Smooth muscle cell of the brain vasculature (primary cell): ENCODE results near the gene ETV4.
"Not testable (repeated sequence)": the region's sequence is repeated elsewhere in the genome, so short reads cannot be mapped to it uniquely, and the experiment has no call there.

ENCODE experiments used
- DNase-seq: peaks from one replicate; pipeline ENCODE4 v3.0.0-alpha.2; 2012; ENCODE audit warnings: low read depth, low spot score

ETV4 gene

DNA sequence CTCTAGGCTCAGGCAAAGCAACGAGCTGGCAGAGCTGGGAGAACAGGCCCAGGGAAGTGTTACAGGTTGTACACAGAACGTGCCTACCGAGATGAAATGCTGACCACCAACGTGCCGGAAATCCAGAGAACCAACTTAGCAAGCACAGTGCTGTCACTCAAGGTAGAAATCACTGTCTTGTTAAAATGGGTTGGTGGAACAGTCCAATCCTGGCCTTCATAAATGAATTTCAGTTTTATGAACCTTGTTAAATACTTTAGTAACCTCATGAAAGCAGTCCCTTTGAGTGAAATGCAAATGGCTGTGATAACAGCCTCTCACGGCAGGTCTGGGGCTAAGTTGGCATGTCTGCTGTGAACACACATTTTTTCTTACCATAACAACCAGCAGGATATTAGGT, 29.0 kb downstream of the ETV4 start:
- DNase-seq, result no peak

DNA sequence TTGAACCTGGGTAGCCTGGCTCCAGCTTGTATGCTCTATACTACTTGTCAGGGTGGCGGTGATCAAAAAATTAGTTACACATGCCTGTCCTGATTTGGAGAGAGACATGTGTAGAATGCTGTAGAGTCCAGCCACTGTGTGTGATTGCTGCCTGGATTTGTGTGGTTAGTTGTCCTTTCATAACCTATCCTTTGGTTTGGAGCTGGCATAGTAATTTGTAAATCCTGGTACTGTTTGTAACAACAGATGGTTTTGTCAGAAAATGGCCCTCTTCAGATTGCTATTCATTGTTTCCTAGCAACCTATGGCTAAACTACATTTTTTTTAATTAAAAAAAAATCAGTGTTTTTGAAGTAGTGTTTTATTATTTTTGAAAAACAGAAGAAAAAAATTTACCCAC, 30.5 kb downstream of the ETV4 start:
- DNase-seq, result no peak

DNA sequence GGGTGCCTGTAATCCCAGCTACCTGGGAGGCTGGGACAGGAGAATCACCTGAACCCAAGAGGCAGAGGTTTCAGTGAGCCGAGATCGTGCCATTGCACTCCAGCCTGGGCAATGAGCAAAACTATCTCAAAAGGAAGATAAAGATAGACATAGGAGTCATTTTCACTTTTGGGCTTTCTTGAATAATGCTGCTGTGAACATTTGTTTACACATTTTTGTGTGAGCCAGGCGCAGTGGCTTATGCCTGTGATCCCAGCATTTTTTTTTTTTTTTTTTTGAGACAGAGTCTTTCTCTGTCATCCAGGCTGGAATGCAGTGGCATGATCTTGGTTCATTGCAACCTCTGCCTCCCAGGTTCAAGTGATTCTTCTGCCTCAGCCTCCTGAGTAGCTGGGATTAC, 34.9 kb downstream of the ETV4 start:
- DNase-seq, result not testable (repeated sequence)

DNA sequence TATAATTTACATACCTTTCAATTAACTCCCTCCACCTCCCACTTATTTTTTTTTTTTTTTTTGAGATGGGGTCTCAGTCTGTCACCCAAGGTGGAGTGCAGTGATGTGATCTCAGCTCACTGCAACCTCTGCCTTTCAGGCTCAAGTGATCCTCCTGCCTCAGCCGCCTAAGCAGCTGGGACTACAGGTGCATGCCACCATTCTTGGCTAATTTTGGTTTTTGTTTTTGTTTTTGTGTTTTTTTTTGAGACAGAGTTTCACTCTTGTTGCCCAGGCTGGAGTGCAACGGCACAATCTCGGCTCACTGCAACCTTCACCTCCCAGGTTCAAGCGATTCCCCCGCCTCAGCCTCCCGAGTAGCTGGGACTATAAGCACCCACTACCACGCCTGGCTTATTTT, 36.7 kb downstream of the ETV4 start:
- not testable (repeated sequence) for DNase-seq

DNA sequence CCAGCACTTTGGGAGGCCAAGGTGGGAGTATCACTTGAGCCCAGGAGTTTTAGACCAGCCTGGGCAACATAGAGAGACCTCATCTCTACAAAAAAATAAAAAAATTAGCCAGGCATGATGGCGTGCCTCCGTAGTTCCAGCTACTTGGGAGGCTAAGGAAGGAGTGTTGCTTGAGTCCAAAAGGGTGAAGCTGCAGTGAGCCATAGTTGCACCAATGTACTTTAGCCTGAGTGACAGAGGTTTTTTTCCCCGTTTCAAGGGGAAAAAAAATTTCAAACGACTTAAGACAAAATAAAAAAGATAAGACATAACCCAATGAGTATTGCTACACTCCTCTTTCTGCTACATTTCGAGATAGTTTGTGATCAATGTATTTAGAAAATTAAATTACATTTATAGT, 55.5 kb downstream of the ETV4 start:
- no peak for DNase-seq

DNA sequence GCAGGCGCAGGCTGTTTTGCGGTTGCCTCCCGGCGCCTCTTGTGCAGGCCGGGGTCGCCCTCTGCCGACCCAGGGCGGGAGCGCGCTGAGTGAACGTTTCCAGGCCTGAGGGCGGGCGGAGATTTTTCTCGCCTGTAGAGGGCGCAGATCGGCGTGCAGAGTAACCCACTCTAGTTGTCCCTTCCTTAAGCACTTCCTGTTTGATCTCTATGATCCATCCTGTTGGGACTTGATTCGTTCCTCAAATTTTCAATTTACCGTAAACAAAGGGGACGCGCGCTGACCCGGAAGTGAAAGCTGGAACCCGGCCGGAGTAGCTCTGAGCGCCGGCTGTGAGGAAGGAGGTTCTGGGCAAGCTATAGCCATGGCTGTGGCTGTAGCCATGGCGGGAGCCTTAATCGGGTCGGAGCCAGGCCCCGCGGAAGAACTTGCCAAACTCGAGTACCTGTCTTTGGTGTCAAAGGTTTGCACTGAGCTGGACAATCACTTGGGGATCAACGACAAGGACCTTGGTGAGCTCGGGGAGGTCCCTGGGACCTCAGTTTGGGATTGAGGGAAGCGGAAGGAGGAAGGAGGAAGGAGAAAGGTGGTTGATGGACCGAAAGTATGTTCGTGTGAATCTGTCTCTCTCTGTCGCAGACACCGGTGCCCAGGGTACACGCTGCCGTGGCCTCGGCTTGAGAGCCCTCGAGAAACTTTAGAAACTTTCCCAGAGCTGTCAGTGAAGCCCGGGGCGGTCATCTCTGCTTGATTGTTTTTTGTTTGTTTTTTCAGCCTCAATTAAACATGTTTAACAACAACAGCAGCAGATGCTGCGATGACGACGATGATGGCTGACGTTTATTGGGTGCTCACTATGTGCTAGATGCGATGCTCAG, 62.2 kb downstream of the ETV4 start, which contains the start of gene DHX8:
Gene DHX8 (plus strand): TSS at position 302 of the 878 bp plus-strand sequence. CDS start 63 bp downstream, at position 365.
- peak; percentile 97 for DNase-seq

DNA sequence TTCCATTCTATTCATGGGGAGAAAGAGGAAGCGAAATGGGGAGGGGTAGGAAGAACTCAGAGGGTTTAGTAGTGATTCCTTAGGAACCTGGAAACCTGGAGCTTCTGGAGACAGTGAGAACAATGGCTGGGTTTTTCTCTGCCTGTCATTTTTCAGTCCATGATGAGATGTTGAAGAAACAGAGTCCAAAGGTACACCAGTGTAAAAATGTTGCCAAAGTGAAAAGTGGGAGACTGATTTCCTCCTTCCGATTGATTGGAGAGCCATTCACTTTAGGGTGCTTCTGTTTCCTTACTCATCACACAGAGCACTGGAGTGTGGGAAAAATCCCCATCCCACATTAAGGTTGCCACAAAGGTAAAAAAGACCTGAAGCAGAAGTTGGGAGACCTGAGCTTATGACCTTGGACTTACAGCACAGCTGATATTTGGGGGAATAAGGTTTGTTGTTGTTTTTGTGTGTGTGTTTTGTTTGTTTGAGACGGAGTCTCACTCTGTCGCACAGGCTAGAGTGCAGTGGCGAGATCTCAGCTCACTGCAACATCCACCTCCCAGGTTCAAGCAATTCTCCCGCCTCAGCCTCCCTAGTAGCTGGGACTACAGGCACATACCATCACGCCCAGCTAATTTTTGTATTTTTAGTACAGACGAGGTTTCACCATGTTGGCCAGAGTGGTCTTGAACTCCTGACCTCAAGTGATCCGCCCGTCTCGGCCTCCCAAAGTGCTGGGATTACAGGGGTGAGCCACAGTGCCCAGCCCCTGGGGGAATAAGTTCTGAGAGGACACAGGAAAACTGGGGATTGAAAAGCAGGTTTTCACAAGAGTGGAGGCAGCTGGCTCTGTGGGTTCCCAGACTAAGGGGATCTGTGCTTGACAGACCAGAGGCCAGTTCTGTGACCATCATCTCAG, 63.8 kb downstream of the ETV4 start:
- no peak for DNase-seq

DNA sequence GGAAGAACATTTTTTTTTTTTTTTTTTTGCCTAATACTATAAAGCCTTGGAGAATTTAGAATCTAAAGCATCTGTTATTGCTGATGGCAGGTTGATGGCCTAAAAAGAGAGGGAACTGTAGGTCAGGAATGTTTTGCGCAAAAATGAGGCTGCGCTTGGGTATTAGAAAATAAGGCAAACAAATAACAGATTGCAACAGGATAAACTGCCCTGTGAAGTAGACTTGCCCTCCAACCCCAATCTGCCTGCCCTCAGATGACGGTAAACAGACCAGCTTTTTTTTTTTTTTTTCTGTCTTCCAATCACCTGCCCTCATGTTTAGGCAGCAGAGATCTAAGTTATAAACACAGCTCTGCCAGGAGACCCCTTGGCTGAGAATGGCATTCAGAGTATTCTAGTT, 66.2 kb downstream of the ETV4 start:
- no peak for DNase-seq
